ENCODE data around the gene MYO3A.

GRCh38 chr10:26177341-26177740 is 243.3 kb downstream of the MYO3A start:
- TF ChIP-seq, protein P1, sequence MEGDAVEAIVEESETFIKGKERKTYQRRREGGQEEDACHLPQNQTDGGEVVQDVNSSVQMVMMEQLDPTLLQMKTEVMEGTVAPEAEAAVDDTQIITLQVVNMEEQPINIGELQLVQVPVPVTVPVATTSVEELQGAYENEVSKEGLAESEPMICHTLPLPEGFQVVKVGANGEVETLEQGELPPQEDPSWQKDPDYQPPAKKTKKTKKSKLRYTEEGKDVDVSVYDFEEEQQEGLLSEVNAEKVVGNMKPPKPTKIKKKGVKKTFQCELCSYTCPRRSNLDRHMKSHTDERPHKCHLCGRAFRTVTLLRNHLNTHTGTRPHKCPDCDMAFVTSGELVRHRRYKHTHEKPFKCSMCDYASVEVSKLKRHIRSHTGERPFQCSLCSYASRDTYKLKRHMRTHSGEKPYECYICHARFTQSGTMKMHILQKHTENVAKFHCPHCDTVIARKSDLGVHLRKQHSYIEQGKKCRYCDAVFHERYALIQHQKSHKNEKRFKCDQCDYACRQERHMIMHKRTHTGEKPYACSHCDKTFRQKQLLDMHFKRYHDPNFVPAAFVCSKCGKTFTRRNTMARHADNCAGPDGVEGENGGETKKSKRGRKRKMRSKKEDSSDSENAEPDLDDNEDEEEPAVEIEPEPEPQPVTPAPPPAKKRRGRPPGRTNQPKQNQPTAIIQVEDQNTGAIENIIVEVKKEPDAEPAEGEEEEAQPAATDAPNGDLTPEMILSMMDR (IDR thresholded peaks at IDR 0.05; ENCODE audit: insufficient read depth, low read length, poor library complexity, severe bottlenecking), result no peak
- no peak for TF ChIP-seq EZH2phosphoT487 (conservative IDR thresholded peaks at IDR 0.05; ENCODE audit: low read length)

Measured in SU-DHL-6 (cell line).